Measurements from ENCODE around the gene EFNA1. TPM values are rescaled to one million over a fixed set of nuclear protein-coding genes. Genes with fewer than 3 reads are reported as not detected.

EFNA1 gene
- polyA plus RNA-seq, 1 of the 3 experiments (the other 2 are of a cell fraction): 14.4 TPM

GRCh38 chr1:155091071-155092051, 36.3 kb upstream of the EFNA1 start:
- Histone ChIP-seq H3K9me3 (no peaks in the 10 kb centered on the region), H3K27me3 (ENCODE audit: insufficient read depth) (no peaks in the 10 kb centered on the region), H3K9ac (no peak overlapping the region), H3K4me1 (ENCODE audit: control insufficient read depth in 1 of 2, insufficient read depth in 2 of 2, low read depth in 1 of 2, low read length in 1 of 2) (peaks cover 0 to 28% of the 10 kb centered on the region in 2 experiments; a peak in 1 of 4 replicates), H3K9me2 (no peaks in the 10 kb centered on the region), H3K27ac (ENCODE audit: low read depth in 2 of 2, low read length in 1 of 2) (no peak overlapping the region), H4K20me1 (ENCODE audit: insufficient read depth) (no peaks in the 10 kb centered on the region), H3K4me2 (no peak overlapping the region), H3K36me3 (replicated peaks in 1 of 2; ENCODE audit: control insufficient read depth in 1 of 2, insufficient read depth in 2 of 2, low read length in 1 of 2) (no peaks in the 10 kb centered on the region), H3K4me3 (ENCODE audit: low read depth in 2 of 2, low read length in 1 of 2) (peak overlapping the region in 1 of 2 experiments; percentile 23; a peak in 1 of 4 replicates), H3F3A (replicated peaks; ENCODE audit: insufficient read depth) (peaks cover 18% of the 10 kb centered on the region), H3K79me2 (ENCODE audit: insufficient read depth) (no peaks in the 10 kb centered on the region), H2AFZ (ENCODE audit: low read depth) (peak overlapping the region; percentile 60)
- TF ChIP-seq MAX (IDR thresholded peaks at IDR 0.05; ENCODE audit: low read depth) (peak; percentile 84), TCF12 (IDR thresholded peaks at IDR 0.05) (no peak), SMC3 (IDR thresholded peaks at IDR 0.05; ENCODE audit: low read depth, low read length) (peak; percentile 96), USF1 (IDR thresholded peaks at IDR 0.05; ENCODE audit: borderline replicate concordance, low read depth) (0 out of 2 replicates have a peak, but pooled peaks have one; percentile 41), RAD21 (IDR thresholded peaks at IDR 0.05; ENCODE audit: low read length) (peak; percentile 78), CTCF (IDR thresholded peaks at IDR 0.05) (peak; percentile 91), TEAD4 (IDR thresholded peaks at IDR 0.05; ENCODE audit: borderline replicate concordance, insufficient read depth) (no peak), MXI1 (IDR thresholded peaks at IDR 0.05; ENCODE audit: low read depth, low read length) (peak; percentile 96)
- WGBS (ENCODE audit: low lambda C conversion rate): 29% methylated on average over 26 of the region's 29 CpGs
- peak; percentile 88 for DNase-seq
- ChIA-PET POLR2A (interaction anchor here (0.7 to 1.6 kb wide), 7 partner anchors 21 to 153 kb away, joined by 3 to 8 read pairs (median 4); partner anchors contain the start of gene KRTCAP2), CTCF (interaction anchor here (0.7 to 13.1 kb wide), 56 partner anchors 8 to 975 kb away, joined by 3 to 496 read pairs (median 6); partner anchors contain the start of genes ADAM15, DCST1, DCST2 and DPM3)

GRCh38 chr1:155092131-155092530, 35.5 kb upstream of the EFNA1 start:
- Histone ChIP-seq H3F3A (replicated peaks; ENCODE audit: insufficient read depth) (peaks cover 18% of the 10 kb centered on the region), H3K4me2 (no peak overlapping the region), H3K9me3 (no peaks in the 10 kb centered on the region), H3K36me3 (replicated peaks in 1 of 2; ENCODE audit: control insufficient read depth in 1 of 2, insufficient read depth in 2 of 2, low read length in 1 of 2) (no peaks in the 10 kb centered on the region), H4K20me1 (ENCODE audit: insufficient read depth) (no peaks in the 10 kb centered on the region), H3K4me3 (ENCODE audit: low read depth in 2 of 2, low read length in 1 of 2) (no peak overlapping the region), H3K9ac (no peak overlapping the region), H3K9me2 (no peaks in the 10 kb centered on the region), H3K4me1 (ENCODE audit: control insufficient read depth in 1 of 2, insufficient read depth in 2 of 2, low read depth in 1 of 2, low read length in 1 of 2) (peaks cover 0 to 24% of the 10 kb centered on the region in 2 experiments; a peak in 1 of 4 replicates), H3K27me3 (ENCODE audit: insufficient read depth) (no peaks in the 10 kb centered on the region), H3K79me2 (ENCODE audit: insufficient read depth) (no peaks in the 10 kb centered on the region), H3K27ac (ENCODE audit: low read depth in 2 of 2, low read length in 1 of 2) (no peak overlapping the region), H2AFZ (ENCODE audit: low read depth) (no peak overlapping the region)
- POLR2A ChIA-PET: interaction anchor here (0.9 to 1.6 kb wide), 6 partner anchors 21 to 81 kb away, joined by 3 to 8 read pairs (median 5); partner anchors contain the start of gene KRTCAP2
- no peak for DNase-seq
- WGBS (ENCODE audit: low lambda C conversion rate): 90% methylated on average over 5 of the region's 6 CpGs
- TF ChIP-seq ZBTB33 (IDR thresholded peaks at IDR 0.05; ENCODE audit: borderline replicate concordance, low read depth) (no peak), TAF1 (IDR thresholded peaks at IDR 0.05; ENCODE audit: borderline replicate concordance, low read depth, low read length) (no peak), JUND (IDR thresholded peaks at IDR 0.05) (no peak), POLR2AphosphoS5 (IDR thresholded peaks at IDR 0.05; ENCODE audit: low read depth, low read length) (no peak), RAD21 (IDR thresholded peaks at IDR 0.05; ENCODE audit: low read length) (no peak), EZH2phosphoT487 (IDR thresholded peaks at IDR 0.05; ENCODE audit: borderline replicate concordance, low read depth) (no peak), RFX5 (IDR thresholded peaks at IDR 0.05; ENCODE audit: low read length) (no peak), ELF1 (IDR thresholded peaks at IDR 0.05) (no peak), YY1 (IDR thresholded peaks at IDR 0.05; ENCODE audit: low read depth) (no peak), MXI1 (IDR thresholded peaks at IDR 0.05; ENCODE audit: low read depth, low read length) (no peak), GATA2 (CRISPR knock-in tag; IDR thresholded peaks at IDR 0.05) (no peak)
- CTCF ChIA-PET: interaction anchor here (0.7 to 13.1 kb wide), 54 partner anchors 9 to 974 kb away, joined by 3 to 496 read pairs (median 6); partner anchors contain the start of genes ADAM15, DCST1, DCST2 and DPM3

Data from SK-N-SH (cell line).